HepG2 (cell line): ENCODE results near the gene PPP1R12C. TPM values are rescaled to one million over a fixed set of nuclear protein-coding genes. Genes with fewer than 3 reads are reported as not detected.

Experiments
- ATAC-seq: fragments of 200-7000 bp; cut with Tn5 transposase; 3 replicates; pipeline ENCODE4 v1.9.1; 2020; ENCODE audit warnings: mild to moderate bottlenecking, moderate library complexity
- BruUV-seq: library from RNA; stranded (reverse); fragments of 400-500 nt; replicated peaks from 2 replicates; lab custom pipeline; 2021; lab: Mats Ljungman, UMichigan
- CTCF ChIA-PET: fragments of 300-600 bp; formaldehyde crosslinking; extraction: SDS; loops from one replicate; lab custom pipeline; 2021; ENCODE audit warnings: low total read pairs, inconsistent platforms, low intra/inter-chr PET ratio; lab: Yijun Ruan, JAX
- POLR2A ChIA-PET: fragments of 350-600 bp; sonication (Branson Sonifier 250); formaldehyde crosslinking; loops from one replicate; lab custom pipeline; 2020; ENCODE audit warnings: antibody characterized with exemption, inconsistent platforms; lab: Yijun Ruan, JAX
- DNase-seq: peaks from one replicate; pipeline ENCODE4 v3.0.0-alpha.2; 2015; ENCODE audit warnings: low spot score
- FAIRE-seq: peaks from 3 replicates; lab custom pipeline; 2011; peaks lifted over from hg19 to GRCh38; lab: Jason Lieb, UNC
- H2AFZ ChIP-seq: one replicate; pipeline ENCODE4 v1.6.1; 2011; ENCODE audit warnings: low read length, inconsistent platforms
- H3K27ac ChIP-seq: fragments of 300-600 bp; 3 replicates; pipeline ENCODE4 v1.8.0; 2011; ENCODE audit warnings: mixed run types, mild to moderate bottlenecking, mixed read lengths, low read length, inconsistent platforms; ENCODE audit not compliant: insufficient read depth; ENCODE audit errors: extremely low read length
- H3K27me3 ChIP-seq, 2 experiments: fragments of 200-600 bp in 1 of 2; 2 replicates in 1 of 2; 3 replicates in 1 of 2; pipeline versions ENCODE4 v1.6.0 to v1.8.0; 2011; ENCODE audit warnings: low read length in 2 of 2, mild to moderate bottlenecking in 2 of 2, moderate library complexity in 2 of 2, inconsistent platforms in 1 of 2; ENCODE audit not compliant: insufficient read depth in 2 of 2, control insufficient read depth in 1 of 2
- H3K36me3 ChIP-seq, 2 experiments: fragments of 200-600 bp in 1 of 2; replicated peaks in 1 of 2; 2 replicates in 1 of 2; 3 replicates in 1 of 2; pipeline versions ENCODE4 v1.5.1 to v1.8.0; 2011; ENCODE audit warnings: low read length in 2 of 2, inconsistent platforms in 1 of 2; ENCODE audit not compliant: insufficient read depth in 2 of 2, control insufficient read depth in 1 of 2
- H3K4me1 ChIP-seq: 2 replicates; pipeline ENCODE4 v1.5.1; 2012; ENCODE audit warnings: low read length, inconsistent platforms; ENCODE audit not compliant: insufficient read depth
- H3K4me2 ChIP-seq: 2 replicates; pipeline ENCODE4 v1.6.0; 2011; ENCODE audit warnings: low read depth, low read length, inconsistent platforms
- H3K4me3 ChIP-seq, 3 experiments: fragments of 200-600 bp in 1 of 3; sonication (generic), shearing (Covaris generic) in 1 of 3; replicated peaks in 1 of 3; 2 replicates each; pipeline ENCODE4 v1.5.1; 2011 to 2016; ENCODE audit warnings: low read length in 3 of 3, inconsistent platforms in 2 of 3, low read depth in 2 of 3, mild to moderate bottlenecking in 2 of 3, control low read depth in 1 of 3, mixed read lengths in 1 of 3; ENCODE audit not compliant: insufficient read depth in 1 of 3
- H3K79me2 ChIP-seq: one replicate; pipeline ENCODE4 v1.6.1; 2011; ENCODE audit warnings: low read length, inconsistent platforms; ENCODE audit not compliant: insufficient read depth
- H3K9ac ChIP-seq: 2 replicates; pipeline ENCODE4 v1.6.0; 2011; ENCODE audit warnings: mild to moderate bottlenecking, low read depth, low read length, inconsistent platforms; ENCODE audit not compliant: insufficient read depth
- H3K9me3 ChIP-seq: 2 replicates; pipeline ENCODE4 v1.5.1; 2012; ENCODE audit warnings: mild to moderate bottlenecking, low read length
- H4K20me1 ChIP-seq: 2 replicates; pipeline ENCODE4 v1.6.0; 2011; ENCODE audit warnings: inconsistent platforms, mild to moderate bottlenecking, low read length, moderate library complexity; ENCODE audit not compliant: insufficient read depth
- ARID5B ChIP-seq: IDR thresholded peaks from 2 replicates; pipeline ENCODE4 v1.4.0; 2020; ENCODE audit warnings: mild to moderate bottlenecking, missing genetic modification reagents
- GABPA ChIP-seq, 2 experiments: IDR thresholded peaks; 2 replicates each; pipeline ENCODE4 v1.6.1; 2011 to 2016; ENCODE audit warnings: low read depth in 2 of 2, low read length in 1 of 2, missing biosample characterization in 1 of 2, missing genetic modification characterization in 1 of 2
- HOXA9 ChIP-seq: sonication (generic); formaldehyde crosslinking; IDR thresholded peaks from 2 replicates; pipeline ENCODE4 v1.8.1; 2022; ENCODE audit warnings: missing genetic modification reagents, mild to moderate bottlenecking, moderate library complexity, borderline replicate concordance
- ISL2 ChIP-seq: sonication (generic); formaldehyde crosslinking; IDR thresholded peaks from 2 replicates; pipeline ENCODE4 v1.5.0; 2020; ENCODE audit warnings: missing genetic modification reagents
- MLLT10 ChIP-seq: sonication (generic); formaldehyde crosslinking; IDR thresholded peaks from 2 replicates; pipeline ENCODE4 v1.4.0; 2020; ENCODE audit warnings: missing genetic modification reagents
- NR0B2 ChIP-seq: sonication (generic); formaldehyde crosslinking; IDR thresholded peaks from 2 replicates; pipeline ENCODE4 v1.4.0; 2020; ENCODE audit warnings: mild to moderate bottlenecking, missing genetic modification reagents
- PBX2 ChIP-seq: IDR thresholded peaks from 2 replicates; pipeline ENCODE4 v1.6.1; 2016; ENCODE audit warnings: control low read depth
- RFXANK ChIP-seq: IDR thresholded peaks from 2 replicates; pipeline ENCODE4 v1.6.1; 2016
- SOX13 ChIP-seq, 3 experiments: fragments of 450-650 bp in 1 of 3; sonication (generic) in 1 of 3; formaldehyde crosslinking in 1 of 3; IDR thresholded peaks in 2 of 3; conservative IDR thresholded peaks in 1 of 3; 2 replicates each; pipeline versions ENCODE4 v1.5.0 to v1.6.1; 2016 to 2020; ENCODE audit warnings: antibody characterized with exemption in 1 of 3, mild to moderate bottlenecking in 1 of 3, missing compliant biosample characterization in 1 of 3, missing genetic modification reagents in 1 of 3, moderate library complexity in 1 of 3
- ZHX1 ChIP-seq: sonication (generic); formaldehyde crosslinking; IDR thresholded peaks from 2 replicates; pipeline ENCODE4 v1.8.1; 2022; ENCODE audit warnings: low read depth, mild to moderate bottlenecking, missing genetic modification reagents
- ZNF510 ChIP-seq: sonication (generic); formaldehyde crosslinking; IDR thresholded peaks from 2 replicates; pipeline ENCODE4 v1.4.0; 2020; ENCODE audit warnings: low read depth, mild to moderate bottlenecking, missing genetic modification reagents
- ZNF781 ChIP-seq: sonication (generic); formaldehyde crosslinking; IDR thresholded peaks from 2 replicates; pipeline ENCODE4 v1.5.1; 2020; ENCODE audit warnings: borderline replicate concordance, mild to moderate bottlenecking, missing genetic modification reagents; ENCODE audit errors: not compliant biosample characterization
- ZSCAN29 ChIP-seq: sonication (generic); formaldehyde crosslinking; conservative IDR thresholded peaks from 2 replicates; pipeline ENCODE4 v1.4.0; 2020; ENCODE audit warnings: mild to moderate bottlenecking, missing genetic modification reagents
- WGBS: methylation state at CpG from one replicate; pipeline ENCODE4 v1.1.6; 2017; ENCODE audit warnings: low lambda C conversion rate; 5-methylcytosine and 5-hydroxymethylcytosine counted together
- in situ Hi-C: cut with HindIII; loops from 2 replicates; pipeline ENCODE4 v1.10.0; 2017; ENCODE audit warnings: low pct_unique_long_range_greater_than_20kb; ENCODE audit not compliant: extremely low pct_ligation_motif_present
- intact Hi-C: fragments of 100-400 bp; cut with micrococcal nuclease; formaldehyde crosslinking; loops from one replicate; pipeline ENCODE4 v1.10.0; 2022; ENCODE audit not compliant: unreplicated experiment
- polyA plus RNA-seq, 8 experiments: library from polyadenylated mRNA; depleted of rRNA in 3 of 8; stranded (reverse) in 7 of 8; unstranded in 1 of 8; fragments of >200 nt; fragmentation: Illumina TruSeq in 4 of 8; extraction: Trizol in 4 of 8; gene quantifications; 2 replicates each; pipeline versions ENCODE4 v1.2.1 to v1.2.3, GENCODE V29; 2011 to 2016; ENCODE audit warnings: low read depth in 4 of 8, missing spikeins in 1 of 8, mixed read lengths in 1 of 8; ENCODE audit not compliant: insufficient read depth in 1 of 8
- total RNA-seq, 5 experiments: library from RNA; depleted of rRNA; stranded (reverse); fragments of >200 nt; fragmentation: Illumina TruSeq; extraction: Trizol; gene quantifications; 2 replicates each; pipeline ENCODE4 v1.2.3, GENCODE V29; 2016; ENCODE audit warnings: low read depth in 1 of 5

Gene PPP1R12C
- total and polyA plus RNA-seq, 2 of the 13 experiments (the other 11 are each of a cell fraction or from before 2014, with no cell fraction given): 29.7 to 30.3 TPM

- no TSS peak for BruUV-seq
- Histone ChIP-seq H3K9me3 (no peaks in the 10 kb centered on the region), H3K4me2 (no peak overlapping the region), H4K20me1 (no peaks in the 10 kb centered on the region), H3K79me2 (no peaks in the 10 kb centered on the region), H3K4me3 (no peak overlapping the region), H2AFZ (no peak overlapping the region), H3K27me3 (peaks cover 0 to 31% of the 10 kb centered on the region in 2 experiments; a peak in 2 of 5 replicates), H3K9ac (no peak overlapping the region), H3K4me1 (peaks cover 20% of the 10 kb centered on the region), H3K27ac (no peak overlapping the region), H3K36me3 (no peaks in the 10 kb centered on the region)
- FAIRE-seq (peak; percentile 23), DNase-seq (peak; percentile 81), ATAC-seq (peak; percentile 79)
- intact Hi-C loops: loop anchor here (2.0 kb wide), 1 partner anchor 20 kb away; no protein-coding TSS in a partner anchor
- 26% methylated on average over 2 of the region's 33 CpGs for WGBS
- ChIA-PET POLR2A (interaction anchor here (0.7 to 1.1 kb wide), 4 partner anchors 43 to 301 kb away, joined by 3 to 5 read pairs (median 4); partner anchors contain the start of genes ISOC2, PPP1R12C and PPP6R1), CTCF (interaction anchor here (0.7 to 1.5 kb wide), 2 partner anchors 15 to 19 kb away, joined by 3 to 15 read pairs; no protein-coding TSS in a partner anchor)
- in situ Hi-C loops: no loop called here
- TF ChIP-seq MLLT10 (no peak), RFXANK (CRISPR knock-in tag) (no peak), NR0B2 (CRISPR knock-in tag) (no peak), HOXA9 (no peak), SOX13 (IDR thresholded peaks at IDR 0.05) (no peak), SOX13 (CRISPR knock-in tag; conservative IDR thresholded peaks at IDR 0.05 in 1 of 2, IDR thresholded peaks at IDR 0.05 in 1 of 2) (peak in 1 of 2 experiments; percentile 15; a peak in 1 of 4 replicates), ZNF510 (CRISPR knock-in tag) (no peak), ZSCAN29 (CRISPR knock-in tag) (no peak), ARID5B (CRISPR knock-in tag) (no peak), ZHX1 (CRISPR knock-in tag) (no peak), ISL2 (CRISPR knock-in tag) (no peak), ZNF781 (CRISPR knock-in tag) (no peak), PBX2 (CRISPR knock-in tag) (no peak), GABPA (IDR thresholded peaks at IDR 0.05; ENCODE audit: low read depth, low read length) (no peak), GABPA (CRISPR knock-in tag; IDR thresholded peaks at IDR 0.05; ENCODE audit: low read depth) (no peak)
Observed at GRCh38 chr19:55160128-55160985, 42.9 kb upstream of the PPP1R12C start.
